PC-9 (cell line): ENCODE measurements around the gene BACH2.

Source experiments
- CTCF ChIP-seq: fragments of 200-600 bp; sonication (generic); conservative IDR thresholded peaks from 2 replicates; pipeline ENCODE4 v1.6.1; 2017; ENCODE audit warnings: mixed run types, antibody characterized with exemption, mild to moderate bottlenecking, moderate library complexity
- EZH2 ChIP-seq: fragments of 200-600 bp; sonication (generic); IDR thresholded peaks from 2 replicates; pipeline ENCODE4 v1.8.0; 2017; ENCODE audit warnings: antibody characterized with exemption, low read depth

DNA sequence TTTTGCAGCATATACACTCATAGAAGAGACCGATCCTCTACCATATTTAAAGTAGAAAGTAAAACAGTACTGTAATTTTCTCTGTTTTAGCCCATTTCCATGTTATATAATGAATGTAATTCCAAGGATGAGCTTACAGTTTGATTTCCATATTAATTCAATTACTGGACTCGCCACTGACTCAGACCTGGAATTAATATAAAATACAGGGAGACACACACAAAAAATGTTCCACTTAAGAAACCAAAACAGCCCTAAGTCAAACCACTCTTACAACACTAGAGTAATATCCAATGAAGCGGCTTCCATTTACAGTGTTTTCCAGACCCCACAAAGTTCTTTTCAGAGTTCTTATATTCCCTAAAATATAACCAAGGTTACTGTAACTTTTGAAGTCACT, 110.6 kb downstream of the BACH2 start:
- TF ChIP-seq CTCF = no peak
- no peak for TF ChIP-seq EZH2
